GM04503 (cell line): ENCODE measurements around the gene ZNF547.

Source experiments
- DNase-seq: peaks from one replicate; pipeline ENCODE4 v3.0.0-alpha.2; 2012; ENCODE audit warnings: low read depth

Gene ZNF547

DNA sequence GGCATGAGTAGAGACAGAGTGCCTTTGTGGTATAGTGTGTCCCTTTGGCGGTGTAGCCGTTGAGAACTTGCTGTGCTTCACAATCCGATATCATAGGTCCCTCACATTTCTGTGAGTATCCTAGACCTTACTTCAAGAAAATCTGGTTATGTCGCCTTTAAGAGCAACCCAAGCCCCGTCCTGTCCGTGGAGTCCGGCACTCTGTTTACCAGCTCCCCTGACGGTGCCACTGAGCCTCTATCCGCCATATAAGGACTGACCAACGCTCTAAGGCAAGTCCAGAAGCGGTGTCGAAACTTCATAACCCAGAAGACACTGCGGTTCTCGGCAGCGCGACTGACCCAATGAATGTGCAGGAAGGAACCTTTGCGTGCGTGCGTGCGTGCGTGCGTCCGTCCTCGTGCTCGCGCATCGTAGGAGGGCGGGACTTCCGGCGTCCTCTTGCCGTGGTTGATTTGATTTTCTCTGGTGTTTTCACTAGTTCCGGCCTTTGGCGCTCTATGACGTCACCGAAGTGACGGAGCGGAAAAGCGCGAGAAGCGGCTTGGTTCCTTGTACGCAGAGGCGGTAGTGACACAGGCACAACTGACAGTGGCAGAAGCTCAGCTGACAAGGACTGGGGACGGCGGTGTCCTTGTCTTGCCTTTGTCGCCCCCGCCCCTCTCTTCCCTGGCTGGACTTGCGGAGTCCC lies at the start of gene ZNF547, which contains the start of gene TRAPPC2B:
Gene ZNF547, plus strand, starts transcription at position 555 of the 691 bp plus-strand sequence. CDS start 5,005 bp downstream, outside the sequence.
Gene TRAPPC2B, plus strand, starts transcription at position 555 of the 691 bp plus-strand sequence. CDS start 1,283 bp downstream, outside the sequence.
- DNase-seq, result peak; percentile 97

DNA sequence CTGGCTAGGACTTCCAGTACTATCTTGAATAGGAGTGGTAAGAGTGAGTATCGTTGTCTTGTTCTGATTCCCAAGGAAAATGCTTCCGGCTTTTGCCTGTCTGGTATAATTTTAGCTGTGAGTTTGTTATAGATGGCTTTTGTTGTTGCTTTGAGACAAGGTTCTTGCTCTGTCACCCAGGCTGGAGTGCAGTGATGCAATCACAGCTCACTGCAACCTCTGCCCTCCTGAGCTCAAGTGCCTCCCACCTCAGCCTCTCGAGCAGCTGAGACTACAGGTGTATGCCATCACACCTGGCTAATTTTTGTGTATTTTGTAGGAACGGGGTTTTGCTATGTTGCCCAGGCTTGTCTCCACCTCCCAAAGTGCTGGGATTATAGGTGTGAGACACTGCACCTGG lies 49.2 kb upstream of the ZNF547 start:
- DNase-seq, result no peak

DNA sequence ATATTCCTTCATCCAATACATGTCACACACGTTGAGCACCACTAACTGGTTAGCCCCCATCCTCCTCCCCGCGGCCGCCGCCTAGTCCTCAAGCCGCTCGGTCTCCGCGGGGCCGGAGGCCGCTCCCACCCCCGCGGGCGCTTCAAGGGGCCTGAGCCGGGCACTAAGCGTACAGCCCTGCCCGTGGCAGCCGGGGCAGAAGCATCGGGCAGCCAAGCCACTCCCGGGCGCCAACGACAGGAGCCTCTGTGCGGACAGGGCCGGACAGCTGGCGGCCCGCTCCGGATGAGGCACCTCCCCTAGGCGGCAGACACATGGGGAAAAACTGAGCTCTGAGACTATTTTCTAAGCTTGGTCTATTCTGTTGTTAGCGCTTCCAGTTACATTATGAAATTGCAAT lies 45.8 kb upstream of the ZNF547 start:
- DNase-seq, result no peak

DNA sequence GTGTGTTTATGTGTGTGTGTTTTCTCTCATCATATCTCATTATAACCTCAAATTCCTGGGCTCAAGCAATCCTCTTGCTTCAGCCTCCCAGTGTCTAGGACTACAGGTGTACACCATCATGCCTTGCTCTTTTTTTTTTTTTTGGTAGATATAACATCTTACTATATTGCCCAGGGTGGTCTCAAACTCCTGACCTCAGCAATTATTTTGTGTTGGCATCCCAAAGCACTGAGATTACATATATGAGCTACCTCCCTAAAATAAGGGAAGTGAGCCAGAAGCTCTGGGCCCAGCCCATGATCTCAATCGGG lies 43.5 kb upstream of the ZNF547 start:
- DNase-seq, result no peak

DNA sequence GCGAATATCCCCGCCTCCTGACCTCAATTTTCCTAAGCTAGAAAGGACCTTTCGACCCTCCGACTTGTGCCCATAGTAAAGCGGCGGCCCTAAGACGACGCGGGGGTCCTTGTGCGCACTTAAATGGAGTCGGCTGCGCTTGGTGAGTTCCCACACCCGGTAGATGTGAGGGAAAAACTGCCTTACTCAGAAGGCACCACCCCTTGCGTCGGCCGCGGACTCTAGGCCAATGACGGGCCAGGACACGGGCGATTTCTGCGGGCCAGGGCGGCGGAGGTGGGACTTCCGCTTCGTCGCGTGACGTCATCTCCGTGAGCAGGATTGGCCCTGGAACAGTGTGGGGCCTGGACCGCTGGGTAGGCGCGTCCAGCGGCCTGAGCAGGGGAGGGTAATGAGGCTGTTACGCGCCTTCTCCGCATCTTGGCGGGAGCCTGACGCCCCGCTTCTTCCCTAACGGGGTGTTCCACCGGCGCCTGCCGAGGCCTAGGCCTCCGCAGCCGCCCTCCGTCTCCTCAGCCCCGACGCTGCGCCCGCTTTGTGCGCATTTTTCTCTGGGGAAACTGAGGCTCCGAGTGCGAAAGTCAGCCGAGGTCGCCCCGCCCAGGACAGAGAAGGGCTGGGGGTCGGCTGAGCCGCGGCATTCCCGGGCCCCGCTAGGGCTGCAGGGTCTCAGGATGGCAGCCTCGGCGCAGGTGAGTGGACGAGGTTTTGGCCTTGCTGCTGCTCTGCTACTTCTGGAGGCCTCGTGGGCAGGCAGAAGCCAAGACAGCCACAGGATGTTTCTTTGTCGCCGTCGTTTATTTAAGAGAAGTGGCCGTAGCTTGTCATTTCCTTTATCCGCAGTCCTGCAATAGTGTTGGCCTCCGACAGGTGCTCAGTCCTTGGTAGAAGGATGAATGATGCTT lies 42.9 kb upstream of the ZNF547 start, which contains the start of gene ZNF543:
Gene ZNF543, plus strand, starts transcription at position 293 of the 905 bp plus-strand sequence. Its CDS starts 382 bp downstream, at position 675.
- DNase-seq, result peak; percentile 75

DNA sequence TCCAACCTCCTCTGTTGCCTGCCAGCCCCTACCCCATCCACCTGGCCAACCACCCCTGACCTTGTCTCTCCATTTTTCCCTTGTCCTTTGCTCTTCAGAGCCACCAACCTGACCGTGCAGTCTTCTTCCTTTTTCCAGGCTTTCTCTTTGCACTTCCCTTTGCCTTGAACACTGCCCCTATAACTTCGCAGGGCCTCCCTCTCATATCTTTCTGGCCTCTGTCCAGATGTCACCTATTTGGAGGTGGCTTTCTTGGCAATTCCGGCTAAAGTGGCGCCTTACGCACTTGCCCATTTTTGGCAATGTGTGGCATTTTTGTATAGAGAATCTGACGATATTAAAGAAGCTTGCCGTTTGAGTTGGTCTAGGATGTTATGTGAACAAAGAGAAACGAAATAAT lies 42.2 kb upstream of the ZNF547 start:
- no peak for DNase-seq

GRCh38 chr19:57321751-57322150 lies 41.6 kb upstream of the ZNF547 start:
- DNase-seq, result no peak

GRCh38 chr19:57324992-57325391 lies 38.4 kb upstream of the ZNF547 start:
- DNase-seq, result no peak

DNA sequence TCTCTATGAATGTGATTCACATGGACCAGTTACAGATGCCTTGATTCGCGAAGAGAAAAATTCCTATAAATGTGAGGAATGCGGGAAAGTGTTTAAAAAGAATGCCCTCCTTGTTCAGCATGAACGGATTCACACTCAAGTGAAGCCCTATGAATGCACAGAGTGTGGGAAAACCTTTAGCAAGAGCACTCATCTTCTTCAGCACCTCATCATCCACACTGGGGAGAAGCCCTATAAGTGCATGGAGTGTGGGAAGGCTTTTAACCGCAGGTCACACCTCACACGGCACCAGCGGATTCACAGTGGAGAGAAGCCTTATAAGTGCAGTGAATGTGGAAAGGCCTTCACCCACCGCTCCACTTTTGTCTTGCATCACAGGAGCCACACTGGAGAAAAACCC lies 35.4 kb upstream of the ZNF547 start:
- no peak for DNase-seq

GRCh38 chr19:57334191-57334590 lies 29.2 kb upstream of the ZNF547 start:
- no peak for DNase-seq

DNA sequence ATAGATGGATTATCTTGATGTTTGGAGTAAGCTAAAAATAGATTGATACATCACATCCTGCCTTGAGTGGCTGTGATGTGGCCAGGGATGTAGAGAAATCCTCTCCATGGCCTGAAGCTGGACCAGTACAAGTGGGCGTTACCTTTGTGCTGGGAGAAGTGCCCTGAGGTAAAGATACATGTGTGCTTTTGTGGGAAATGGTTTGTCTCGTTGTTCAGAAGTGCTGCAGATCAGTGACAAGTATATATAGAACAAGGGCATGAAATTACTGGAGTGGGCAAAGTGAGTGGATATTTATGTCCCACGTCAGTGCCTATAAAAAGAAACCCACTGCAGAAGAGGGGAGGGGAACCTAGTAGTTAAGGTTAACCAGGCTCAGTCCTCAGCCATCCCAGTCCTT lies 24.5 kb upstream of the ZNF547 start:
- DNase-seq, result no peak

DNA sequence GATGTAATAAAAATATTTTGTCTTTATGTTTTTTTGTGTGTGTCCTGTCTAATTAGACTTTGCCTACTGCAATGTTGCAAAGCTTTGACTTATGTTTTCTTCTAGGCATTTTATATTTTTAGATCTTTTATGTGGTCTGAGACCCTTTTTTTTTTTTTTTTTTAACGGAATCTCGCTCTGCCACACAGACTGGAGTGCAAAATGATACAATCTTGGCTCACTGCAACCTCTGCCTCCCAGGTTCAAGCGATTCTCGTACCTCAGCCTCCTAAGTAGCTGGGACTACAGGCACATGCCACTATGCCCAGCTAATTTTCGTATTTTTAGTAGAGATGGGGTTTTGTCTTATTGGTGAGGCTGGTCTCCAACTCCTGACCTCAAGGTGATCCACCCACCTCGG lies 20.8 kb upstream of the ZNF547 start:
- DNase-seq, result no peak

DNA sequence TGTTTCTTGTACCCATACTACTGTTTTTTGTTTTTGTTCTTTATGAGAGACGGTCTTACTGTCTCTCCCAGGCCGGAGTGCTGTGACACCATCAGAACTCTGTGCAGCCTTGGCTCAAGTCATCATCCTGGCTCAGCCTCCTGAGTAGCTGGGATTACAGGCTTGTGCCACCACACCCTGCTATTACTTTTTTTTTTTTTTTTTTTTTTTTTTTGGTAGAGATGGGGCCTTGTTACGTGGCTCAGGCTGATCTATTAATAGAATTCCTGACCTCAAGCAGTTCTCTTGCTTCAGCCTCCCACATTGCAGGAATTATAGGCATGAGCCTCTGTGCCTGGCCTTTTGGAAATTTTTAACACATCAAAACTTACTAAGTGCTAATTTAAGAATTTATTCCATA lies 15.2 kb upstream of the ZNF547 start:
- peak; percentile 51 for DNase-seq

- peak; percentile 81 for DNase-seq
Measured at GRCh38 chr19:57350877-57351805, 12.2 kb upstream of the ZNF547 start, which contains the start of gene ZNF304. TSS of gene ZNF304 (plus strand) at chr19:57351271. CDS start at chr19:57351665, 394 bp downstream.

- DNase-seq, result no peak
Measured at GRCh38 chr19:57351867-57352266, 11.5 kb upstream of the ZNF547 start.

DNA sequence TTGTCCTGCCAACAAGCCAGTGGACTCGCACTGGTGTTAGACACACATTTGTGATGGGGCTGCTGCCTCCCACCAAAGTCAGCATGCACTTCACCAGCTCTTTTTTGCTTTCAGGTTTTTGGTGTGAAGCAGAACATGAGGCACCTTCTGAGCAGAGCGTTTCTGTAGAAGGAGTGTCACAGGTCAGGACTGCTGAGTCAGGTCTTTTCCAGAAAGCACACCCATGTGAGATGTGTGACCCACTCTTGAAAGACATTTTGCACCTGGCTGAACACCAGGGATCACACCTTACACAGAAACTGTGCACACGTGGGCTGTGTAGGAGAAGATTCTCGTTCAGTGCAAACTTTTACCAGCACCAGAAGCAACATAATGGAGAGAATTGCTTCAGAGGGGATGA lies 7.4 kb upstream of the ZNF547 start:
- no peak for DNase-seq

DNA sequence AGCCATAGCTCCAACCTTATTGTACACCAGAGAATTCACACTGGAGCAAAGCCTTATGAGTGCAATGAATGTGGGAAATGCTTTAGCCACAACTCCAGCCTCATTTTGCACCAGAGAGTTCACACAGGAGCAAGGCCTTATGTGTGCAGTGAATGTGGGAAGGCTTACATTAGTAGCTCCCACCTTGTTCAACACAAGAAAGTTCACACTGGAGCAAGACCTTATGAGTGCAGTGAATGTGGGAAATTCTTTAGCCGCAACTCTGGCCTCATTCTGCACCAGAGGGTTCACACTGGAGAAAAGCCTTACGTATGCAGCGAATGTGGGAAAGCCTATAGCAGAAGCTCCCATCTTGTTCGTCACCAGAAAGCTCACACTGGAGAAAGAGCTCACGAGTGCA lies 5.9 kb upstream of the ZNF547 start:
- DNase-seq, result no peak

GRCh38 chr19:57359300-57359699 lies 4.1 kb upstream of the ZNF547 start:
- DNase-seq, result no peak

DNA sequence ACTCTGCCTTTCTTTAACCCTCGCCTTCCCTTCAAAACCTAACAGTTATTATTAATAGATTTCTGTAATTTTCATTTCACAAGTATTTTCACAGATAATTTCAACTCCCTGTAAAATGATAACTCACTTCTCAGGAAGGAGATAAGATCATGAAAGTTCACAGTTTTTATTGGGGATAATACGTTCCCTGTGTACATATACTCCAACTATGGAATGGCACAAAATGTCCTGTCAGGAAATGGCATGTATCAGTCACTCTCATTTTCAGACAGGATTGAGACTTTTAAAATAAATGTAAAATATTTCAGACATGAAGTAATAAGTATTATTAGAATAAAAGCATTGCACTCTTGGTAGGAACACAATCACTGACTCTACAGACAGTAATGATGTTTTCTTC lies 932 bp upstream of the ZNF547 start:
- DNase-seq, result no peak

GRCh38 chr19:57363688-57364181 lies 384 bp downstream of the ZNF547 start:
- no peak for DNase-seq

DNA sequence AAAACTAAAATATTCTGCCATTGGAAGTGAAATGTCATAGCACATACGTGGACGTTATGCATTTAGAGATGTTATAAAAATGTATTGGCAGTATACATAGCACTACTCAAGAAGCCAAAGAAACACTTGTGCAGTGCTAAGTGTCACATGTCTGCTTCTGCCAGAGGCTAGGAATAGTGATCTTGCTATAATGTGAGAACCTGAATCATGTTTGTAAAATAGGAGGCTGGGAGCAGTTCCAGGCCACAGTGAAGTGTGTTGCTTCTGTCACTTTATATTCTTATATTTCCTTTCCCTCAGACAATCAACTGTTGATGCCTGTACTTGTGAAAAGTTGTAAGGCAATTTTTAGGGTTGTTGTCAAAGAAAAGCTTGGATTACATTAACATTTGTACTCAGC lies 3.4 kb downstream of the ZNF547 start:
- no peak for DNase-seq

DNA sequence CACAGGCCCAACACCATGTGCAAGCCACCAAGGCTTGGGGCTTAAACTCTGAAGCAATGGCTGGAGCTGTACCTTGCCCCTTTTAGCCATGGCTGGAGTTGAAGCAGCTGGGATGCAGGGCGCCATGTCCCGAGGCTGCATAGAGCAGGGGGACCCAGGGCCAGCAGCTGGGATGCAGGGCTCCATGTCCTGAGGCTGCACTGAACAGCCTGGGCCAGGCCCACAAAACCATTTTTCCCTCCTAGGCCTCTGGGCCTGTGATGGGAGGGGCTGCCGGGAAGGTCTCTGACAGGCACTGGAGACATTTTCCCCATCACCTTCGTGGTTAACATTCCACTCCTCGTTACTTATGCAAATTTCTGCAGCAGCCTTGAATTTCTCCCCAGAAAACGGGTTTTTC lies 10.8 kb downstream of the ZNF547 start:
- no peak for DNase-seq
